K562 (cell line): Measurements from ENCODE around the gene REM2.

Experiments
- BRCA1 ChIP-seq, 2 experiments: fragments of 450-650 bp in 1 of 2; sonication (generic) in 1 of 2; formaldehyde crosslinking in 1 of 2; IDR thresholded peaks; 2 replicates each; pipeline versions ENCODE4 v1.5.0 to v1.6.1; 2017 to 2020; ENCODE audit warnings: mild to moderate bottlenecking in 1 of 2, missing genetic modification reagents in 1 of 2
- CTCF ChIP-seq, 3 experiments: IDR thresholded peaks in 2 of 3; conservative IDR thresholded peaks in 1 of 3; 2 replicates each; pipeline ENCODE4 v1.5.1; 2011 to 2012; ENCODE audit warnings: low read length in 3 of 3, mild to moderate bottlenecking in 3 of 3, control low read depth in 2 of 3, improper control_type of control experiment in 1 of 3, inconsistent platforms in 1 of 3, low read depth in 1 of 3, mixed read lengths in 1 of 3, moderate library complexity in 1 of 3; ENCODE audit not compliant: insufficient read depth in 2 of 3
- EZH2 ChIP-seq: IDR thresholded peaks from 2 replicates; pipeline ENCODE4 v1.6.1; 2012; ENCODE audit warnings: low read depth, mild to moderate bottlenecking, inconsistent platforms, low read length, borderline replicate concordance
- HIVEP1 ChIP-seq: fragments of 250-450 bp; sonication (Bioruptor Pico); IDR thresholded peaks from 2 replicates; pipeline ENCODE4 v1.4.0; 2020; ENCODE audit warnings: mild to moderate bottlenecking
- SRF ChIP-seq, 2 experiments: fragments of 250-450, 450-650 bp in 1 of 2; sonication (Bioruptor Pico) in 1 of 2; sonication (generic) in 1 of 2; formaldehyde crosslinking; IDR thresholded peaks; 2 replicates each; pipeline versions ENCODE4 v1.5.0 to v1.5.1; 2020 to 2022; ENCODE audit warnings: mild to moderate bottlenecking in 1 of 2, missing genetic modification reagents in 1 of 2

GRCh38 chr14:22887990-22888378, 5.0 kb downstream of the REM2 start:
- no peak for TF ChIP-seq HIVEP1 (CRISPR knock-in tag)
- TF ChIP-seq SRF (CRISPR knock-in tag; IDR thresholded peaks at IDR 0.05) = no peak
- TF ChIP-seq CTCF (IDR thresholded peaks at IDR 0.05 in 2 of 3, conservative IDR thresholded peaks at IDR 0.05 in 1 of 3; ENCODE audit: insufficient read depth in 2 of 3, low read depth in 1 of 3, low read length in 3 of 3) = no peak
- TF ChIP-seq EZH2 = no peak
- TF ChIP-seq BRCA1 (IDR thresholded peaks at IDR 0.05) = no peak
- TF ChIP-seq BRCA1 (CRISPR knock-in tag; IDR thresholded peaks at IDR 0.05) = no peak
